HG02973 (cell line): ENCODE measurements around the gene PKDCC.
"Not testable (repeated sequence)": the region's sequence is repeated elsewhere in the genome, so short reads cannot be mapped to it uniquely, and the experiment has no call there.

ENCODE experiments used
- ATAC-seq: cut with Tn5 transposase; IDR thresholded peaks from one replicate; pipeline ENCODE4 v1.9.1; 2021; ENCODE audit warnings: moderate library complexity; ENCODE audit not compliant: unreplicated experiment

Gene PKDCC

GRCh38 chr2:42060718-42061619, 13.1 kb downstream of the PKDCC start:
- ATAC-seq = no peak

GRCh38 chr2:42061839-42062238, 14.0 kb downstream of the PKDCC start:
- no peak for ATAC-seq

- ATAC-seq = no peak
Measured at GRCh38 chr2:42063431-42064171, 15.8 kb downstream of the PKDCC start.

- no peak for ATAC-seq
Measured at GRCh38 chr2:42064417-42064942, 16.7 kb downstream of the PKDCC start.

GRCh38 chr2:42065753-42066152, 17.9 kb downstream of the PKDCC start:
- not testable (repeated sequence) for ATAC-seq

GRCh38 chr2:42067001-42067400, 19.2 kb downstream of the PKDCC start:
- ATAC-seq = not testable (repeated sequence)

- no peak for ATAC-seq
Measured at GRCh38 chr2:42067521-42067920, 19.7 kb downstream of the PKDCC start.

- no peak for ATAC-seq
Measured at GRCh38 chr2:42068571-42069178, 20.9 kb downstream of the PKDCC start.

- ATAC-seq = no peak
Measured at GRCh38 chr2:42069568-42069967, 21.7 kb downstream of the PKDCC start.

- no peak for ATAC-seq
Measured at GRCh38 chr2:42071791-42072190, 24.0 kb downstream of the PKDCC start.

- ATAC-seq = no peak
Measured at GRCh38 chr2:42072349-42073118, 24.7 kb downstream of the PKDCC start.

GRCh38 chr2:42073739-42074503, 26.1 kb downstream of the PKDCC start:
- no peak for ATAC-seq

- no peak for ATAC-seq
Measured at GRCh38 chr2:42074661-42075060, 26.8 kb downstream of the PKDCC start.

GRCh38 chr2:42076357-42077225, 28.8 kb downstream of the PKDCC start:
- ATAC-seq = no peak

GRCh38 chr2:42077343-42077742, 29.5 kb downstream of the PKDCC start:
- no peak for ATAC-seq

GRCh38 chr2:42079737-42080287, 32.0 kb downstream of the PKDCC start:
- no peak for ATAC-seq

- ATAC-seq = not testable (repeated sequence)
Measured at GRCh38 chr2:42081151-42081550, 33.3 kb downstream of the PKDCC start.

GRCh38 chr2:42082016-42082415, 34.2 kb downstream of the PKDCC start:
- no peak for ATAC-seq

GRCh38 chr2:42084231-42084671, 36.4 kb downstream of the PKDCC start:
- ATAC-seq = no peak
